GM18873 (cell line): ENCODE measurements around the gene OR52E5.
A peak's percentile ranks its signal among the peaks of the same experiment; 100 is the strongest.

Experiments used
- ATAC-seq: cut with Tn5 transposase; IDR thresholded peaks from one replicate; pipeline ENCODE4 v1.9.1; 2021; ENCODE audit warnings: mild to moderate bottlenecking, moderate library complexity, moderate number of reproducible peaks; ENCODE audit not compliant: unreplicated experiment, low FRiP score

OR52E5 gene

DNA sequence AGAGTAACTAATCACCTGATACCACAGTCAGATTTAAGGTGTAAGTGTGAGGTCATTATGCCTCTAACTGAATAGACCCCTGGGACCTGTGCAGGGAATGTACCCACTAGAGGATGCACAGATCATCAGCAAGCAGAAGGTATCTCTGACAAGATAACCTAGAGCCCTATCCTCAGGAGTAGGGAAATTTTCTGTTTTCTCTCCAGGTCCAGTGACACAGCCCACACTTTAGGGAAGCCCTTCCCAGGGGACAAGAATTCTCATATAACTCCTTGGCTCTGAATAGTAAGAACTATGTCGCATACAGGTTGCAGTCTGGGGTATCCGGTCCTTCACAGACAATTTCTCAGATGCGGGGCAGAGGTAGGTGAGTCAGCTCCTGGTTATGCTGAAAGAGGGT, at the start of gene OR52E5:
TSS of gene OR52E5 (plus strand) at position 301 of the 400 bp plus-strand sequence. CDS start 7,569 bp downstream, outside the sequence.
- no peak for ATAC-seq

GRCh38 chr11:5846701-5847100, 46.3 kb upstream of the OR52E5 start:
- no peak for ATAC-seq

GRCh38 chr11:5847711-5848110, 45.3 kb upstream of the OR52E5 start:
- ATAC-seq = no peak

- ATAC-seq = no peak
Measured at GRCh38 chr11:5851002-5851401, 42.0 kb upstream of the OR52E5 start.

- no peak for ATAC-seq
Measured at GRCh38 chr11:5857590-5857989, 35.4 kb upstream of the OR52E5 start, which contains the start of gene OR52E8. TSS of gene OR52E8 (minus strand) at chr11:5857690. CDS start at chr11:5857690, 0 bp downstream.

DNA sequence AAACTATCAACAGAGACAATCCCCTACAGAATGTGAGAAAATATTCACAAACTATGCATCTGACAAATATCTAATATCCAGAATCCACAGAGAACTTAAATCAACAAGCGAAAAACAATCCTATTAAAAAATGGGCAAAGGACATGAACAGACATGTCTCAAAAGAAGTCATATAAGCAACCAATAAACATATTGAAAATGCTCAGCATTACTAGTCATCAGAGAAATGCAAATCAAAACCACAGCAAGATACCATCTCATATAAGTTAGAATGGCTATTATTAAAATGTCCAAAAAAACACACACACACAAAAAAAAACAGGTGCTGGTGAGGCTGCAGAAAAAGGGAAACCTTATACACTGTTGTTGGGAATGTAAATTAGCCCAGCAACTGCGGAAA, 27.2 kb upstream of the OR52E5 start:
- no peak for ATAC-seq

- ATAC-seq = no peak
Measured at GRCh38 chr11:5878564-5878963, 14.4 kb upstream of the OR52E5 start.

GRCh38 chr11:5880329-5880728, 12.7 kb upstream of the OR52E5 start, which contains the start of gene OR52E4:
TSS of gene OR52E4 (plus strand) at chr11:5880629. CDS start at chr11:5884293, 3,664 bp downstream.
- no peak for ATAC-seq

DNA sequence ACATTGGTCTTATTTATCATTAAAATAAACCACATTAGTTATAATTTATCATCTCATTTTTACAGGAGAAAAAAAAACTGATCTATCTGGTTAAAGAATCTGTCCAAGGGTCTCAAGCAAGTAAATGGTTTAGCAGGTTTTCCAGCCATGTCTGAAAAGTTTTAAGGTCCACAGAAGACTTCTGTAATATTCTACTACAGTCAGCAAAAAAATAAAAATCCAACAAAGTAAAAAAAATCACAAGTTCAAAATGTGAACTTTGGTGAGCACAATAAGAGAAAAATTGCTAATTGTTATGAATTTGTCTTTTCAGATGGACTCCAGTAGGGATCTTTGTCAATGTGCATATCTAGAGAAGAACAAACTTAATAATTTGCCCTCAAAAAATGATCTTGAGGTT, 11.3 kb upstream of the OR52E5 start:
- ATAC-seq = no peak

DNA sequence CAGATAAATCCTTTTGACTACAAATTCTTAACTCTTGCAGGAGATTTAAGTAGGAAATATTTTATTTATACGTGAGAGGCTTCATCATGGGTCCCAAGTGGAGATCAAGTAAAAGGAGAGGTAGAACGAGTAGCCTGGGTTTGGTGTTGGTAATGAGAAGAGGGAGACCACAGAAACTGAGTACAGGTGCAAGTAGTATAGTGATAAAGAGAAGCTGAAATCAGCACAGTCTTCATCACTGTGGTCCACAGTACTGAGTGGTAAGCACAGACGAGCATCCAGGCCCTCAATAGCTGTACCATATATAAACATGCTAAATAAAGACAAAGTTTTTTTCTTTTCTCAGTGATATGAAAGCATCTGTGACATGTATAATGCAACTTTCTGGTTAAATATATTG, 5.8 kb upstream of the OR52E5 start:
- ATAC-seq = no peak

DNA sequence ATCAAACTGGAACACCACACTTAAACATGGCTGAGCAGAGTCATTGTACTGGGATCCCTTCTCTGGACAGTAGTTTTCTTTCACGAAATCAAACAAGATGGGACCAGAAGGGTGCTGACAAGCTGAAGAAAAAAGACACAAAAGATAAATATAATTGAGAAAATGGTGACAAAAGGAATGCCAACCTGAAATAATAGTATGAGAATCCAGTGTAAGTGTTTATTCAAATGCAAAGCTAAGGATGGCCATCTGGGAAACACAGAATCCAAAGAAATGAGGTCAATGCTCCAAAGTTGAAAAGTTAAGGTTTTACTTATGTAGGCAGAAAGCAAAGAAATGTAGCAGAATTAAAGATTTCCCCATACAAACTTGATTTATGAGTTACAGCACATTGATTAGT, 5.3 kb upstream of the OR52E5 start:
- no peak for ATAC-seq

GRCh38 chr11:5891216-5891800, 1.7 kb upstream of the OR52E5 start:
- no peak for ATAC-seq

DNA sequence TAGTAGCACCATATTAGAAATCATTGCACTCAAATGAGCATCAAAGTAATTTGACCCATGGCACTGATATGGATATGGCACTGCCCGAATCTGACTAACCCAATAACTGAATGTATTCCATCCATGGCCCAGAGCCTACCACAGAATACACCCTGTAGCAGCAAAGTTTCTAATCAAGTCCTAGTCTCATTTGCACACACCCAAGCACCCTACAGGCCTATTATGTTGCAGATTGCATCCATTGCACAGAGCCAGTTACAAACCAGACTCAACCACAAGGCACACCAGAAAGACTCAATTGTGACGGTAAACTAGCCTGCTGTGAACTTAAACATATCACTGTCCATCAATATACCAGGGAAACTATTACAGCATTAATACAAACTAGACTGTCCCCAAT, 6.5 kb downstream of the OR52E5 start:
- no peak for ATAC-seq

DNA sequence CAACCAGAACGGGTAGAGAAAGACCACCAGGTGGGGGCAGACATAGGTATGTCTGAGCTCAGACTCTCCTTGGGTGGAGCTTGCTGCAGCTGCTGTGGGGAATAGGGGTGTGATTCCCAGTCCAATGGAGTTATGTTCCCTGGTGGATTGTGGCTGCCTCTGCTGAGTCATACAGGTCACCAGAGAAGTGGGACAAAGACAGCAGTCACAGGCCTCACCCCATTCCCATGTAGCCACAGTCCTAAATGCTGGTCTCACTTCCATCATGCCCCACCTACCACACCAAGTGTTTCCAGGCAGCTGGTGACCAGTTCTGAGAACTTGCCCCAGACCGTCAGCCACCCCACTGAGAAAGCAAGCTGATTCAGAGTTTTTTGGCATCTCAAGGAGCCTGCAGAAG, 17.5 kb downstream of the OR52E5 start:
- no peak for ATAC-seq

DNA sequence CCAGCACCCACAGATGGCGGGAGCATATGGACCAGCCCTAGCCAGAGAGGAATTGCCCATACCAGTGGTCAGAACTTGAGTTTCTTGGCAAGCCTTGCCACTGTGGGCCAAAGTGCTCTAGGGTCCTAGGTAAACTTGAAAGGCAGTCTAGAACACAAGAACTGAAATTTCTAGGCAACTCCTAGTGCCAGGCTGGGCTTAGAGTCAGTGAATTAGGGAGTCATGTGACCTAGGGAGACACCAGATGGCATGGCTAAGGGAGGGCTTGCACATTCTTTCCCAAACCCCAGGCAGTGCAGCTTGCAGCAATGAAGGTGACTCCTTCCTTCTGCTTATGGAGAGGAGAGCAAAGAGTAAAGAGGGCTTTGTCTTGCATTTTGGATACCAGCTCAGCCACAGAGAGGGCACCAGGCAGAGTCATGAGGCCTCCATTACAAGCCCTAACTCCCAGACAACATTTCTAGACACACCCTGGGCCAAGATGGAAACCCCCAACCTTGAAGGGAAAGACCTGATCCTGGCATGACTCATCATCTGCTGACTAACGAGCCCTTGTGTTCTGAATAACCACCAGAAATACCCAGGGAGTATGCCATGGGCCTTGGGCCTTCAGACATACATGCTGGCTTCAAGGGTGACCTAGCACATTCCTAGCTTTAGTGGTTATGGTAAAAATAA, 29.9 kb downstream of the OR52E5 start:
- ATAC-seq = peak; percentile 67

- peak; percentile 16 for ATAC-seq
Measured at GRCh38 chr11:5923427-5923776, 30.4 kb downstream of the OR52E5 start.

GRCh38 chr11:5923794-5924193, 30.8 kb downstream of the OR52E5 start:
- ATAC-seq = no peak

DNA sequence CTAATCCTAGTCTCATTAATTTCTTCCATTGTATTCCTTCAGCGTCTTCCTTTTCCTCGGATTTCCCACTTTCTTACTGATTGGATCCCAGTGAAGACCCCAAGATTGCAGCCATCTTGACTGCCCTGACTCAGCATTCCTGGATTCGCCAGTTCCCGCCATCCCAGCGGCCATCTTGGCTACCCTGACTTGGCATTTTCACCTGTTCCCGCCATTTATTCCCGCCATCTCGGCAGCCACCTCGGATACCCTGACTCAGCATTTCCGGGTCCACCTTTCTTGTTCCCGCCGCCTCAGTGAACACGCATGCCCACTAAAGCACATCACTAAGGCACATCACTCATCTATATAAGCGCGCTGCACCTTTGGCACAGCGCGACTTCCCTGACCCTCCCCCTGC, 35.3 kb downstream of the OR52E5 start:
- no peak for ATAC-seq

GRCh38 chr11:5928811-5929210, 35.8 kb downstream of the OR52E5 start:
- ATAC-seq = no peak

- ATAC-seq = no peak
Measured at GRCh38 chr11:5929571-5930368, 36.8 kb downstream of the OR52E5 start.

- ATAC-seq = no peak
Measured at GRCh38 chr11:5930614-5931013, 37.6 kb downstream of the OR52E5 start.
